GM19023 (cell line): Measurements from ENCODE around the gene NALCN.

Experiments
- ATAC-seq: cut with Tn5 transposase; IDR thresholded peaks from one replicate; pipeline ENCODE4 v1.9.1; 2021; ENCODE audit warnings: mild to moderate bottlenecking, moderate library complexity; ENCODE audit not compliant: unreplicated experiment

NALCN gene

DNA sequence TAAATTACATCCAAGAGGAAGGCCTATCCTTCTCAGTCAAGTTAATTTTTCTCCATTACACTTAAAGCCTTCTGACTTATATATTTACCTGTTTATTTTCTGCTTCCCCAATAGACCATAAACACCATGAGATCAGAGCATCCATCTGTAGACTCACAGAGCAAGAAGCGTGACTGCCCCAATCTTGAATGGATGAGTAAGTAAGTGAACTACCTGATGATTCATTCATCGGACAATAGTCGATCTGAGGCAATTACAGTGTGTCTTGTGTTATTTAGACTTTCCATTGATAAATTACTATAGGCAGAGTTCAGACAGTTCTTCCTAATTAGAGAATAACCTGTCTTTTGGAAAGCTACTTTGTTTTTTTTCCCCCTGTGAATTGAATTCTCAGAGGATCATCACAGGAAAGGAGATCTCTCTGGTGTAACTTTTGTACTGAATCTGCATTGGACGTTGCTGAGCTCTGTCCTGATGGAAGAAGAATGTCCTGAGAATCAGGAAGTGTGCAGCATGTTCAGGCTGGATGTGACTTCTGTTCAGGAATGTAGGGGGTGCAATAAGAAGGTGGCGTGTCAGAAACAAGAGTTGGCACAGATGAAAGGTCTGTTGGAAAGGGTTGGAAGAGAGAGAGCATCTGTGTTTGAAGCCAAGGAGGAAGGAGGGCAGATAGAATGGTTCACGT lies 367.0 kb downstream of the NALCN start:
- ATAC-seq, result no peak

DNA sequence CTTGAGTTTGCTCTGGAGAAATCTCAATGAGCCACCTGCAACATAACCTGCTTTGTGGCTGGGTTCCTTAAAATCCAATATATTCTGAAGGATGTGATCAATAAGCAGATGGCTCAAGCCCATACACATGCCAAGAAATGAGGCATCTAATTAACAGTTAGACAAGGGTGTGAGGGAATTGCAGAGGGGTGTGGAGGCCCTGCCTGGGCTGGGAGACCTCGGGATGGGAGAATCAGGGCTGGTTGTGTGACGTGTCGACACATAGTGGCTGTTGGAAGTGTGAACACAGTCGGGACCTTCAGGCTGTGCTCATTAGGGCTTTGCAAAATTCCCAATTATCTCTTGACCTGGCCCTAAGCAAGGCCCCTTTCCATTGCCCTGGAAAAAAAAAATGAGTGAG lies 379.8 kb downstream of the NALCN start:
- no peak for ATAC-seq

DNA sequence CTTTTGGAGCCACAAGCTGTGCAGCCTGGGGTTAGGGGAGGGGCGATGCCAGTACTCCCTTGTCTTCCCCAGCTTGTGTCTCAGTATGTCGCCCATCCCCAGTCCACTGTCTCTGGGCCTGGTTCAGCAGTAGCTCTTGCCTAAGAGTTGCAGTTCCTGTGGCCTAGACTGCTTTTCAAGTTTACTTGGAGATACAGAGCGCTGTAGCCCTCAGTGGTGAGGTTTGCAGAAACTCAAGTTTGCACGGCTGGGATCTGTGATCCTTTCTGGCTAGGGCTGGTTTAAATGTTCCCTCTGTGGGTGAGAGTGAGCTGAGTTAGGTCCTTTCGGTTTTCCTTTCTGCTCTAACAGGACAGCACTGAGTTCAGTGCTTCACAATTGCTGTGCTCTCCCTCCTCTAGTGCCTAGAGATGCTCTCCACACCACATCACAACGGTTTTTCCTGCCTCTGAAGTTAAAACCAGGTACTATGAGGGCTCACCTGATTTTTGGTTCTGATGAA lies 381.1 kb downstream of the NALCN start:
- no peak for ATAC-seq

DNA sequence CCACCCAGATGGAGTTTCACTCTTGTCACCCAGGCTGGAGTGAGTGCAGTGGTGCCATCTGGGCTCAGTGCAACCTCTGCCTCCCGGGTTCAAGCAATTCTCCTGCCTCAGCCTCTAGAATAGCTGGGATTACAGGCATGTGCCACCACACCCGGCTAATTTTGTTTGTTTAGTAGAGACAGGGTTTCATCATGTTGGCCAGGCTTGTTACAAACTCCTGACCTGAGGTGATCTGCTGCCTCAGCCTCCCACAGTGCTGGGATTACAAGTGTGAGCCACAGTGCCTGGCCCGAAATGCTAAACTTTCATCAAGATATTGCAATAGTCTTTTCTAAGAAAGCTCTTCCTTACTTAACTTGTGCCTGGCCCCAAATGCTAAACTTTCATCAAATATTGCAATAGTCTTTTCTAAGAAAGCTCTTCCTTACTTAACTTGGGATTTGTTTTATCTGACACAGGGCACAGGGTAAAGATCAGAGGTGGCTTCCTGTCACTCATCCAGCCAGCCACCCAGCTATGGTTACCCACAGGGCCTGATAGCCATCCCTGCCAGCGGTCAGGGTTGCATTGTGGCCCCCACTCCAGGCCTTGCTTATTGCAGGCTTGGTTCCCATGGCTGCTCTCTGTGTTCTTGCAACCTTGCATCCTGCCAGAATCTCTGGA lies 389.4 kb downstream of the NALCN start:
- ATAC-seq, result no peak

DNA sequence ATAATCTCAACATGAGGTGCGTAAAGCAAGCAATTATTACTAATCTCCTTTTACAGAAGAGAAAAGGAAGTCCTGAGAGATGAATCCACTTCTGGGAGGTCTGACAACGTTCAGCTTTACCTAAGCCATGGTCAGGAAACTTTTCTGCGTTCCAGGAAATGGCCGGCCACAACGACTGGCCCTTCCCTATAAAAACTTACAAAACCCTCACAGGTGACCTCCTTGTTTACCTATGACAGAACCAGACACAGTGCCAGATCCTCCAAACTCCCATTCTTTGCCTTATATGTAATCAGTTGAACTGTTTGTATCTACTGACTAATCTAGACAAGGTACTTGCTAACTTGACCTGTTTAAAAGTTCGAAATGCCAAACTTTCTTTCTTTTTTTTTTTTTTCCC lies 390.0 kb downstream of the NALCN start:
- no peak for ATAC-seq

DNA sequence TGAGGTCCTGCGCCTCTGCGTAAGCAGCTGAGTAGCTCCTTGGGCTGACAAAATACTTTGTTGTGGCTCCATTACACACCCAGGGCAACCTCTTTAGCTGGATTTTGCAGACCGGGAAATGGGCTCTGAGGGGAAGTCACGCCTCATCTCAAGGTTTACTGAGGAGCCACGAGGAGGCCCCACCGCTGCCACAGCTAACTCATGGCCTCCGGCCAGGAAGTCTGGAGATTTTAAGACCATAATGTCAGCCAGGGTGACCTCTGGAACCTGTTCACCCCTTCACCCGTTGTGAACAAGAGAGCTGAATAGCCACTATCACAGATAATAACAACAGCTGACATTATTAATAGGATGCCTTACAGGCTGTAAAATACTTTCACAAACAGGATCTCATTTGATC lies 390.4 kb downstream of the NALCN start:
- ATAC-seq, result no peak

DNA sequence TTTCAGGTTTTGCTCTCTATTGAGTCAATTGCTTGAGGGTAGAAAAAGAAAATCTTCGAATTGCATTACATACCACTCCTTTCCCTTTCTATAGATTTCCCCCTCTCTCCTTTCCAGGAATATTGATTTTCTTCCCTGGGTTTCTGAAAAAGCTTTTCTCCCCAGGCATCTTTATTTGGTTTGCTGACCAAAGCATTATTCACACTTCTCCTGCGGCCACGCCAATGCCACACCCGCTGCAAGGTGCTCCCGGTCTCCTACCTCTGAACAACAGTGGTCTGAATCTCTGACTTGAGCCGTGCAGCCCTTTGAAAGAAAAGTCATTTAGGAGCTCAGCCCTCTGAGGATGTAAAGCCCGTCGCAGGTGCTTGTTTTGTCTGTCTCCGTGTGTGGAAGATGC lies 390.8 kb downstream of the NALCN start:
- ATAC-seq, result no peak

DNA sequence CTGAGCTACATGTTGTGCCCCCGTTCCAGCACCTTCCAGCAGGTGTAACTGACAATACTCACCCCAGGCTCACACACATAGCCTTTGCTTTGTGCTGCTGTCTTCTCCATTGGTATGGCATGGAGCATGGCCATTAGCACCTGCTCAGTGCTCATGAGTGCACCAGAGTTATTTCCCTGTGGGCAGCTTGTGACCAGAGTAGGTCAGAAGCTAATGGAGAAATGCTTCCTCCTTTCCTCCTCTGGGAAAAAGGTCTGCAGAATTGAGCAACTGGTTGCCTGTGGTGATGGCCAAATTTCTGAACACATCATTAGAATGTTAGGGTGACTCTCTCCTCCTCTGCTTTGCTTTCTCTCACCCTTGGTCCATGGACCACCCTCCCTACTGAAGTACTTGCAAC lies 397.2 kb downstream of the NALCN start:
- no peak for ATAC-seq

DNA sequence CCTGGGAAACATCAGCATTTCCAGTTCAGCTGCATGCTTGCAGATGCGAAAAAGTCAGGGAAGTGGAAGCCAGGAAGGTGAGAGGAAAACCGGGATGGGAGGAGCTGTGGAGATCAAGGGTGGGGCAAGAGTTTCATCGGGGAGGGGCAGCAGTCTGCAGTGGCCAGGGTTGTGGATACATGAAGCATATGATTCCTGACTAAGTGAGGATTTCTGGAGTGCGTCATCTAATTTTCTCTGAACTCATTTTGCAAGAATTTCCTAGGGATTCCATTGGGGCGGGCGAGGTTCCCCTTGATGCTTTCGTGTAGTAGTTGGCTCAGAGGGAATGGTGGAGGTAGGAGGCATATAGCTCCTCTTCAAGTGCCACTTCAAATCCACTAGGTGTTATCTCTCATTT lies 397.6 kb downstream of the NALCN start:
- ATAC-seq, result no peak

DNA sequence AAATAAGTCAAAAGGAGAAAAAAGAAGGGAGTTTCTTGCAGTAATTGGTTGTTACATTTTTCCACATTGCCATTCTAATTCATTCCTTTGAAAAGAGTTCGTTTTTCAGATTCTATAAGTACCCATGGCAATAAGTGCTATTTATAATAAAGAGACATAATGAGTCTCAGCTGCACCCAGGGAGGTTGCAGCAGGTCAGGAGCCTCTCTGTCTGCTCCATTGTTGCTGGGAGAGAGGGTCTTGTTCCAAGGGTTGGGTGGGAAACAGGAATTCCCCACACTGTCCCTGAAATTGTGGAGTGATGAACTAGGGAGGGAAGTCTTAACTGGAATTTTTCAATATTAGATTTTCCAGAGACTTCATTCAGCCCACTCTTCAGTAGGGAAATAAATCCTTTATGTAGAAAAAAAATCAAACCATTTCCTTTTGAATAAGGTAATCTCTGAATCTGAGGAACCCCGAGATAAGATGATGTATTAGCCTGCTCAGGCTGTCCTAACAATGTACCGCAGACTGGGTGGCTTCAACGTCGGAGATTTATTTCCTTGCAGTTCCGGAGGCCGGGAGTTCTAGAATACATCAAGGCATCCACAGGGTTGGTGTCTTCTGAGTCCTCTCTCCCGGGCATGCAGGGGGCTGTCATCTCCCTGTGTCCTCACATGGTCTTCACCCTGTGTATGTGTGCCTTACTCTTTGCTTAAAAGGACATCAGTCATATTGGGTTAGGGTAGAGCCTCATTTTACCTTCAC lies 399.0 kb downstream of the NALCN start:
- no peak for ATAC-seq

DNA sequence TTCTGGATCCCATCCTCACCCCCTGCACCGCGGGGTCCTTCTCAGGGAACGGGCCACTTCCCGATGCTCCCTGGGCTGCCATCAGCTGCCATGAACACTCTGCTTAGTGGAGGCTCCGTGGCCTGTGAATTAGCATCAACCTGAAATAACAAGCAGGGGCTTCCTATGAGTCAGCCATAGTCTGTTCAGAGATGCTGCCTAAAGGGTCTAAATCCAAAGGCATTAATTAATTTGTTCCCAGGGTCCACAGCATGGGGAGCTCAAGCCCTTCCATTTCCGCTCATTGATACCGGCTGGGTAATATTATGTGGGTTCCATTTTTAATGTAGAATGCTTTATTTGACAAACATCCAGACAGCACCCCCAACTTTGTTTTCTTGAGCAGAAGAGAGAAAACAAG lies 399.8 kb downstream of the NALCN start:
- no peak for ATAC-seq

DNA sequence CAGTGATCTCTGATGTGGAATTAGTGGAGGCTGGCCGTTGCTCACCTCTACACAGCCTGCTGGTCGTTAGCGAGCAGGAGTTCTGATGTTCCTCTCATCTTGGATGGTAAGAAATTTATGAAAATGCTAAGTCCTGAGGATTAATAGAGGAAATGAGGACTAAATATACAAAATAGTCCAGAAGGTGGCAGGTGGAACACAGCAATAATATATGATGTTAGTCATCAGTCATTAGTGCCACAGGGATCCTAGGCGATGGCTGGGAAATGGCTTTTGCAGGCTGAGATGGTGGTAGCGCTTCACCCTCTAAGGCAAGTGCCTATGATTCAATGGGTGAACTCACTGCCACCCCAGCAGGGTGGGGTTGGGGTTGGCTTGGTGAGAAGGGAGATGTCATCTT lies 403.1 kb downstream of the NALCN start:
- no peak for ATAC-seq

DNA sequence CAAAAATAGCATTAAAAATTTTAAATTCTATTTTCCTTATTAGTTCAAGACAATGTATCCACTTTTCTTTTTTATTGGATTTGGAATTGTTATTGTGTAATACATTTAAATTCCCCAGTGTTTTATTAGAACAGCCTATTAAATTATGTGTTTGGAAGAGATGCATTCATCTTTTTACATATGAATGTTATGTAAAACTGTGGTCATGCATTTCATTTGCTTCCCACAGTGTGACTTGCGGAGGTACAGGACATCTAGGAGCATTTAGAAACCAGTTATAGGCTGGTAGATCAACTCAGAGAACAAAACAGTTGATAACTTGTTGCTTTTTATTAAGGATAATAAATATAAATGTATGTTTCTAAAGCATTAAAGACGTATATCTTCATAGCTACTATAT lies 406.2 kb downstream of the NALCN start:
- no peak for ATAC-seq

DNA sequence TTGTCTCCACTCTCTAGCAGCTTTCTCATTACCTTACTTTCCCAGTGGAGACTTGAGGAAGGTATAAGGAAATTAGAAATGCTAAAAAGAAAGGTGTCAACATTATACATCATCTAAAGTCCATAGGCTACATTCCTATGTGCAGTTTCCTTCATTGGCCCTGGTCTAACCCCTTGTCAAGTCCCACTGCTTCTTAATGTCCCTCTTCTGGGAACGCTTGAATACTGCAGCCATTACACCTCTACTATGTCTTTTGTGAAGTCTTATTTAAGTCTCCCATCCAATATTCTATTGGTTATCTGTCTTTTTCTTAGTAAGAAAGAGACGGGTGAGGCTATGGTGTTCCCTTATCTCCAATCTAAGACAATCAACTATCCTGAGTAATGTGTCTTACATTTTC lies 409.1 kb downstream of the NALCN start:
- ATAC-seq, result no peak
